ENCODE results near the gene ACVR1. TPM values are rescaled to one million over a fixed set of nuclear protein-coding genes. Genes with fewer than 3 reads are reported as not detected.

Gene ACVR1
- 35.5 TPM for total RNA-seq

- intact Hi-C loops (cut with DNase I) = no loop called here
- ATAC-seq (peak; percentile 97), DNase-seq (ENCODE audit: low spot score) (peak; percentile 95)
Observed at GRCh38 chr2:157876066-157876785, at the start of gene ACVR1. ACVR1 (minus strand) TSS chr2:157876330; CDS start chr2:157799493, 76,837 bp downstream.

GRCh38 chr2:157925071-157925470, 48.9 kb upstream of the ACVR1 start:
- DNase-seq (ENCODE audit: low spot score) (no peak), ATAC-seq (no peak)
- intact Hi-C loops (cut with DNase I) = no loop called here

- DNase-seq (ENCODE audit: low spot score) (no peak), ATAC-seq (no peak)
- intact Hi-C loops (cut with DNase I) = loop anchor here (1.0 to 5.0 kb wide), 2 partner anchors 23 to 1329 kb away; no protein-coding TSS in a partner anchor
Observed at GRCh38 chr2:157923598-157924217, 47.6 kb upstream of the ACVR1 start.

GRCh38 chr2:157922815-157923214, 46.7 kb upstream of the ACVR1 start:
- intact Hi-C loops (cut with DNase I) = loop anchor here (5.0 kb wide), 1 partner anchor 1329 kb away; no protein-coding TSS in a partner anchor
- DNase-seq (ENCODE audit: low spot score) (no peak), ATAC-seq (no peak)

- no peak for DNase-seq (ENCODE audit: low spot score)
- intact Hi-C loops (cut with DNase I) = loop anchor here (5.0 kb wide), 1 partner anchor 1330 kb away; no protein-coding TSS in a partner anchor
- ATAC-seq = no peak
Observed at GRCh38 chr2:157922336-157922735, 46.2 kb upstream of the ACVR1 start.

GRCh38 chr2:157920736-157921135, 44.6 kb upstream of the ACVR1 start:
- intact Hi-C loops (cut with DNase I) = loop anchor here (5.0 kb wide), 1 partner anchor 1332 kb away; no protein-coding TSS in a partner anchor
- no peak for ATAC-seq
- no peak for DNase-seq (ENCODE audit: low spot score)

- ATAC-seq (no peak), DNase-seq (ENCODE audit: low spot score) (no peak)
- intact Hi-C loops (cut with DNase I) = no loop called here
Observed at GRCh38 chr2:157919181-157919580, 43.1 kb upstream of the ACVR1 start.

GRCh38 chr2:157918319-157918718, 42.2 kb upstream of the ACVR1 start:
- intact Hi-C loops (cut with DNase I) = no loop called here
- DNase-seq (ENCODE audit: low spot score) (no peak), ATAC-seq (no peak)

GRCh38 chr2:157911750-157912149, 35.6 kb upstream of the ACVR1 start:
- DNase-seq (ENCODE audit: low spot score) = no peak
- intact Hi-C loops (cut with DNase I) = no loop called here
- no peak for ATAC-seq

GRCh38 chr2:157911246-157911645, 35.1 kb upstream of the ACVR1 start:
- intact Hi-C loops (cut with DNase I) = no loop called here
- no peak for DNase-seq (ENCODE audit: low spot score)
- no peak for ATAC-seq

- intact Hi-C loops (cut with DNase I) = no loop called here
- DNase-seq (ENCODE audit: low spot score) (no peak), ATAC-seq (no peak)
Observed at GRCh38 chr2:157905092-157905491, 29.0 kb upstream of the ACVR1 start.

GRCh38 chr2:157903626-157904025, 27.5 kb upstream of the ACVR1 start:
- ATAC-seq (peak; percentile 39), DNase-seq (ENCODE audit: low spot score) (no peak)
- intact Hi-C loops (cut with DNase I) = no loop called here

GRCh38 chr2:157903151-157903550, 27.0 kb upstream of the ACVR1 start:
- intact Hi-C loops (cut with DNase I) = no loop called here
- DNase-seq (ENCODE audit: low spot score) (no peak), ATAC-seq (peak; percentile 26)

GRCh38 chr2:157902692-157903091, 26.6 kb upstream of the ACVR1 start:
- no peak for DNase-seq (ENCODE audit: low spot score)
- no peak for ATAC-seq
- intact Hi-C loops (cut with DNase I) = no loop called here

- no peak for ATAC-seq
- no peak for DNase-seq (ENCODE audit: low spot score)
- intact Hi-C loops (cut with DNase I) = no loop called here
Observed at GRCh38 chr2:157901325-157901724, 25.2 kb upstream of the ACVR1 start.

- intact Hi-C loops (cut with DNase I) = no loop called here
- ATAC-seq (no peak), DNase-seq (ENCODE audit: low spot score) (no peak)
Observed at GRCh38 chr2:157900684-157901083, 24.6 kb upstream of the ACVR1 start.

- DNase-seq (ENCODE audit: low spot score) = no peak
- intact Hi-C loops (cut with DNase I) = no loop called here
- no peak for ATAC-seq
Observed at GRCh38 chr2:157900203-157900602, 24.1 kb upstream of the ACVR1 start.

- intact Hi-C loops (cut with DNase I) = no loop called here
- DNase-seq (ENCODE audit: low spot score) (no peak), ATAC-seq (no peak)
Observed at GRCh38 chr2:157899125-157899839, 23.2 kb upstream of the ACVR1 start.

- intact Hi-C loops (cut with DNase I) = no loop called here
Observed at GRCh38 chr2:157898591-157898996, 22.5 kb upstream of the ACVR1 start.

More at GRCh38 chr2:157898591-157898996, 22.5 kb upstream of the ACVR1 start:
- DNase-seq (ENCODE audit: low spot score) (no peak), ATAC-seq (peak; percentile 60)
